H9 (cell line): Measurements from ENCODE around the gene CTDSP2. TPM values are rescaled to one million over a fixed set of nuclear protein-coding genes. Genes with fewer than 3 reads are reported as not detected.
"Not testable (repeated sequence)": the region's sequence is repeated elsewhere in the genome, so short reads cannot be mapped to it uniquely, and the experiment has no call there.

Experiments
- DNase-seq: peaks from one replicate; pipeline ENCODE4 v3.0.0-alpha.2; 2017
- H2AFZ ChIP-seq: one replicate; pipeline ENCODE4 v1.6.1; 2013; ENCODE audit warnings: mild to moderate bottlenecking, low read length, control low read depth, moderate library complexity
- H2AK5ac ChIP-seq: 2 replicates; pipeline ENCODE4 v1.6.1; 2013; ENCODE audit warnings: low read length, control low read depth, mixed read lengths; ENCODE audit not compliant: insufficient read length
- H2BK120ac ChIP-seq: one replicate; pipeline ENCODE4 v1.6.1; 2013; ENCODE audit warnings: low read depth, mild to moderate bottlenecking, low read length, control low read depth, inconsistent platforms; ENCODE audit not compliant: poor library complexity, severe bottlenecking
- H2BK12ac ChIP-seq: 2 replicates; pipeline ENCODE4 v1.6.1; 2013; ENCODE audit warnings: low read length, control low read depth, mixed read lengths, low read depth; ENCODE audit not compliant: insufficient read length
- H2BK15ac ChIP-seq: 2 replicates; pipeline ENCODE4 v1.6.1; 2013; ENCODE audit warnings: low read depth, low read length, control low read depth
- H2BK20ac ChIP-seq: one replicate; pipeline ENCODE4 v1.6.1; 2013; ENCODE audit warnings: low read depth, mild to moderate bottlenecking, low read length, control low read depth, inconsistent platforms; ENCODE audit not compliant: poor library complexity, severe bottlenecking
- H2BK5ac ChIP-seq: 2 replicates; pipeline ENCODE4 v1.6.1; 2013; ENCODE audit warnings: low read length, control low read depth, mixed read lengths; ENCODE audit not compliant: insufficient read length
- H3K14ac ChIP-seq: 2 replicates; pipeline ENCODE4 v1.6.1; 2013; ENCODE audit warnings: low read length, control low read depth; ENCODE audit not compliant: insufficient read depth
- H3K18ac ChIP-seq: 2 replicates; pipeline ENCODE4 v1.6.1; 2013; ENCODE audit warnings: low read depth, mild to moderate bottlenecking, mixed read lengths, low read length, control low read depth; ENCODE audit not compliant: insufficient read length
- H3K23ac ChIP-seq: 2 replicates; pipeline ENCODE4 v1.6.1; 2013; ENCODE audit warnings: low read length, control low read depth, mixed read lengths, low read depth; ENCODE audit not compliant: insufficient read length
- H3K23me2 ChIP-seq: 2 replicates; pipeline ENCODE4 v1.6.1; 2013; ENCODE audit warnings: low read depth, mild to moderate bottlenecking, mixed read lengths, low read length, control low read depth; ENCODE audit not compliant: insufficient read length, poor library complexity, severe bottlenecking
- H3K27ac ChIP-seq: 2 replicates; pipeline ENCODE4 v1.5.1; 2013; ENCODE audit warnings: low read length, control low read depth, mixed read lengths, low read depth; ENCODE audit not compliant: insufficient read length
- H3K27me3 ChIP-seq: 2 replicates; pipeline ENCODE4 v1.6.1; 2013; ENCODE audit warnings: low read length, control low read depth, inconsistent platforms; ENCODE audit not compliant: insufficient read depth
- H3K4ac ChIP-seq: 2 replicates; pipeline ENCODE4 v1.6.1; 2013; ENCODE audit warnings: low read depth, mild to moderate bottlenecking, control low read depth, inconsistent platforms, low read length, moderate library complexity
- H3K4me1 ChIP-seq: 2 replicates; pipeline ENCODE4 v1.6.1; 2013; ENCODE audit warnings: low read length, control low read depth, inconsistent platforms; ENCODE audit not compliant: insufficient read depth
- H3K4me2 ChIP-seq: 2 replicates; pipeline ENCODE4 v1.6.1; 2013; ENCODE audit warnings: low read length, control low read depth, mixed read lengths; ENCODE audit not compliant: insufficient read length, insufficient read depth
- H3K56ac ChIP-seq: 2 replicates; pipeline ENCODE4 v1.6.1; 2013; ENCODE audit warnings: low read depth, mild to moderate bottlenecking, mixed read lengths, low read length, control low read depth; ENCODE audit not compliant: insufficient read length
- H3K79me1 ChIP-seq: 2 replicates; pipeline ENCODE4 v1.6.1; 2013; ENCODE audit warnings: low read depth, mild to moderate bottlenecking, moderate library complexity, low read length, control low read depth, inconsistent platforms; ENCODE audit not compliant: insufficient read depth, poor library complexity, severe bottlenecking
- H3K79me2 ChIP-seq: 2 replicates; pipeline ENCODE4 v1.6.1; 2013; ENCODE audit warnings: low read length, control low read depth, inconsistent platforms; ENCODE audit not compliant: insufficient read depth
- H3K9ac ChIP-seq: 2 replicates; pipeline ENCODE4 v1.6.1; 2013; ENCODE audit warnings: low read length, control low read depth, mixed read lengths; ENCODE audit not compliant: insufficient read length; ENCODE audit errors: extremely low read depth
- H3K9me3 ChIP-seq: one replicate; pipeline ENCODE4 v1.6.1; 2013; ENCODE audit warnings: low read depth, low read length, inconsistent platforms; ENCODE audit not compliant: control insufficient read depth
- H3T11ph ChIP-seq: one replicate; pipeline ENCODE4 v1.6.1; 2013; ENCODE audit warnings: mild to moderate bottlenecking, low read length, control low read depth, inconsistent platforms
- H4K20me1 ChIP-seq: one replicate; pipeline ENCODE4 v1.6.1; 2013; ENCODE audit not compliant: control insufficient read depth, insufficient read length, insufficient read depth
- H4K5ac ChIP-seq: 2 replicates; pipeline ENCODE4 v1.6.1; 2013; ENCODE audit warnings: low read depth, mild to moderate bottlenecking, mixed read lengths, low read length, control low read depth; ENCODE audit not compliant: insufficient read length
- H4K8ac ChIP-seq: replicated peaks from 2 replicates; pipeline ENCODE4 v1.6.1; 2013; ENCODE audit warnings: low read length, control low read depth, mixed read lengths, low read depth; ENCODE audit not compliant: insufficient read length
- H4K91ac ChIP-seq: 2 replicates; pipeline ENCODE4 v1.6.1; 2013; ENCODE audit warnings: low read depth, mild to moderate bottlenecking, moderate library complexity, mixed read lengths, low read length, control low read depth; ENCODE audit not compliant: insufficient read length
- H3K27ac Mint-ChIP-seq, 3 experiments: 2 replicates in 2 of 3; 3 replicates in 1 of 3; pipeline ENCODE4 v1.8.0; 2020 to 2021; ENCODE audit warnings: mixed read lengths in 3 of 3, mild to moderate bottlenecking in 1 of 3, moderate library complexity in 1 of 3
- H3K27me3 Mint-ChIP-seq: 2 replicates; pipeline ENCODE4 v1.8.0; 2021; ENCODE audit warnings: low read depth, mild to moderate bottlenecking, moderate library complexity, mixed read lengths
- H3K36me3 Mint-ChIP-seq, 3 experiments: 2 replicates in 2 of 3; 3 replicates in 1 of 3; pipeline ENCODE4 v1.8.0; 2020 to 2021; ENCODE audit warnings: low read depth in 3 of 3, mixed read lengths in 3 of 3; ENCODE audit not compliant: insufficient read depth in 1 of 3
- H3K4me1 Mint-ChIP-seq, 2 experiments: 2 replicates each; pipeline ENCODE4 v1.8.0; 2020; ENCODE audit warnings: mixed read lengths in 2 of 2
- H3K4me3 Mint-ChIP-seq, 2 experiments: 2 replicates in 1 of 2; 3 replicates in 1 of 2; pipeline ENCODE4 v1.8.0; 2020 to 2021; ENCODE audit warnings: mild to moderate bottlenecking in 2 of 2, mixed read lengths in 2 of 2, moderate library complexity in 1 of 2
- H3K9me3 Mint-ChIP-seq, 2 experiments: 2 replicates in 1 of 2; 3 replicates in 1 of 2; pipeline ENCODE4 v1.8.0; 2020; ENCODE audit warnings: mild to moderate bottlenecking in 2 of 2, mixed read lengths in 2 of 2, moderate library complexity in 1 of 2
- CTCF ChIP-seq: fragments of 200-600 bp; sonication (generic); conservative IDR thresholded peaks from 3 replicates; pipeline ENCODE4 v1.8.0; 2021; ENCODE audit warnings: antibody characterized with exemption, mild to moderate bottlenecking
- WGBS: extraction: QIAGEN DNeasy Blood & Tissue Kit; methylation state at CpG from one replicate; pipeline ENCODE4 v1.1.7; 2013; ENCODE audit warnings: missing lambda C conversion rate, low lambda C conversion rate, mixed read lengths; ENCODE audit not compliant: insufficient read length; ENCODE audit errors: extremely low coverage; 5-methylcytosine and 5-hydroxymethylcytosine counted together
- total RNA-seq: library from RNA; stranded (reverse); gene quantifications from 2 replicates; pipeline ENCODE4 v1.2.1, GENCODE V29; 2021

CTDSP2 gene
- total RNA-seq, 1 experiment from 2014 or later: 103 TPM

GRCh38 chr12:57861967-57862366, 15.4 kb upstream of the CTDSP2 start:
- no peak for DNase-seq
- Histone ChIP-seq H2BK5ac (no peak overlapping the region), H2BK12ac (no peak overlapping the region), H3K18ac (no peak overlapping the region), H2BK15ac (no peak overlapping the region), H3K56ac (no peak overlapping the region), H2AK5ac (no peak overlapping the region), H3K4ac (no peak overlapping the region), H3K14ac (no peak overlapping the region), H3K27me3 (peaks cover 2% of the 10 kb centered on the region; the same call in 1 of the 2 replicates), H3T11ph (no peak overlapping the region), H4K8ac (no peak overlapping the region), H3K4me1 (no peaks in the 10 kb centered on the region; the same call in 1 of the 2 replicates), H3K23me2 (peaks cover 8% of the 10 kb centered on the region), H3K4me2 (no peak overlapping the region), H3K9me3 (no peaks in the 10 kb centered on the region), H2BK120ac (no peak overlapping the region), H4K5ac (no peak overlapping the region), H2BK20ac (no peak overlapping the region), H4K20me1 (no peaks in the 10 kb centered on the region), H4K91ac (no peak overlapping the region), H3K9ac (no peak overlapping the region), H3K23ac (no peak overlapping the region), H3K79me1 (no peaks in the 10 kb centered on the region), H3K27ac (no peak overlapping the region), H2AFZ (no peak overlapping the region), H3K79me2 (no peaks in the 10 kb centered on the region)
- no CpG with 5 or more reads among the region's 4 CpGs for WGBS
- Mint-ChIP-seq H3K36me3 (no peaks in the 10 kb centered on the region), H3K9me3 (no peaks in the 10 kb centered on the region), H3K27ac (no peak overlapping the region), H3K27me3 (peaks cover 59% of the 10 kb centered on the region), H3K4me1 (peaks cover 16% of the 10 kb centered on the region in 2 experiments), H3K4me3 (no peak overlapping the region)
- TF ChIP-seq CTCF: no peak

- H3K9me3 Mint-ChIP-seq, H3K27me3 ChIP-seq, H2BK20ac ChIP-seq, H3T11ph ChIP-seq, H2AK5ac ChIP-seq, H3K18ac ChIP-seq, H4K20me1 ChIP-seq, H3K36me3 Mint-ChIP-seq, H3K14ac ChIP-seq, H2BK12ac ChIP-seq, H3K23me2 ChIP-seq, H3K79me1 ChIP-seq, H2BK5ac ChIP-seq, H3K9me3 ChIP-seq, H3K4ac ChIP-seq, H3K9ac ChIP-seq, H4K8ac ChIP-seq, H3K4me3 Mint-ChIP-seq, H3K27ac ChIP-seq, H3K4me2 ChIP-seq, H2AFZ ChIP-seq, H3K23ac ChIP-seq, H3K56ac ChIP-seq, H3K79me2 ChIP-seq, H4K91ac ChIP-seq, H2BK120ac ChIP-seq, H4K5ac ChIP-seq, DNase-seq, H3K4me1 ChIP-seq, H3K27ac Mint-ChIP-seq, H2BK15ac ChIP-seq: not testable (repeated sequence)
- peaks cover 16% of the 10 kb centered on the region in 2 experiments for H3K4me1 Mint-ChIP-seq
- WGBS: no CpG with 5 or more reads among the region's 5 CpGs
- H3K27me3 Mint-ChIP-seq: peaks cover 56% of the 10 kb centered on the region
These were observed 14.4 kb upstream of the CTDSP2 start for GRCh38 chr12:57860883-57861282.
